Activated CD8-positive, alpha-beta T cell treated with anti-CD3 and anti-CD28 coated beads for 36 hours (primary cell): ENCODE data around the gene SOX21. TPM values are rescaled to one million over a fixed set of nuclear protein-coding genes. Genes with fewer than 3 reads are reported as not detected.
A peak's percentile ranks its signal among the peaks of the same experiment; 100 is the strongest.

Source experiments
- ATAC-seq: fragments of 200-7000 bp; cut with Tn5 transposase; one replicate; pipeline ENCODE4 v1.10.0; 2021; ENCODE audit warnings: mild to moderate bottlenecking, moderate library complexity
- CTCF ChIA-PET: fragments of 350-600 bp; sonication (Branson Sonifier 250); formaldehyde crosslinking; loops from one replicate; lab custom pipeline; 2021; ENCODE audit warnings: antibody characterized with exemption; lab: Charles Lee
- POLR2A ChIA-PET: fragments of 350-600 bp; sonication (Branson Sonifier 250); formaldehyde crosslinking; loops from one replicate; lab custom pipeline; 2021; ENCODE audit warnings: antibody characterized with exemption; lab: Charles Lee
- DNase-seq: peaks from one replicate; pipeline ENCODE4 v3.0.0-alpha.2; 2020
- H3K27ac Mint-ChIP-seq: one replicate; pipeline ENCODE4 v1.8.0; 2021; ENCODE audit warnings: mild to moderate bottlenecking, mixed read lengths
- H3K27me3 Mint-ChIP-seq: one replicate; pipeline ENCODE4 v1.8.0; 2021; ENCODE audit warnings: mixed read lengths
- H3K36me3 Mint-ChIP-seq: one replicate; pipeline ENCODE4 v1.8.0; 2021; ENCODE audit warnings: low read depth, mixed read lengths
- H3K4me1 Mint-ChIP-seq: one replicate; pipeline ENCODE4 v1.8.0; 2021; ENCODE audit warnings: low read depth, mixed read lengths
- H3K4me3 Mint-ChIP-seq: one replicate; pipeline ENCODE4 v1.8.0; 2021; ENCODE audit warnings: mild to moderate bottlenecking, moderate library complexity, mixed read lengths
- H3K9me3 Mint-ChIP-seq: one replicate; pipeline ENCODE4 v1.8.0; 2021; ENCODE audit warnings: mixed read lengths
- CTCF ChIP-seq: fragments of 200-600 bp; IDR thresholded peaks from one replicate; pipeline ENCODE4 v1.8.0; 2022; ENCODE audit warnings: antibody characterized with exemption, mild to moderate bottlenecking
- intact Hi-C: fragments of 100-400 bp; cut with micrococcal nuclease; formaldehyde crosslinking; loops from one replicate; pipeline ENCODE4 v1.10.0; 2022
- total RNA-seq, 2 experiments: library from RNA; stranded (reverse); gene quantifications; one replicate each; pipeline ENCODE4 v1.2.3, GENCODE V29; 2021

Gene SOX21
- total RNA-seq, 2 experiments from 2014 or later: not detected

GRCh38 chr13:94712812-94713560 is 641 bp upstream of the SOX21 start:
- peak overlapping the region; percentile 48 for H3K4me3 Mint-ChIP-seq
- DNase-seq (no peak), ATAC-seq (peak; percentile 31)
- no peaks in the 10 kb centered on the region for H3K9me3 Mint-ChIP-seq
- H3K4me1 Mint-ChIP-seq: peaks cover 18% of the 10 kb centered on the region
- H3K27me3 Mint-ChIP-seq: peaks cover 58% of the 10 kb centered on the region
- ChIA-PET CTCF (interaction anchor here (0.9 kb wide), 1 partner anchor 8 kb away, joined by 3 read pairs; no protein-coding TSS in a partner anchor), POLR2A (no interaction called here)
- intact Hi-C loops: no loop called here
- no peaks in the 10 kb centered on the region for H3K36me3 Mint-ChIP-seq
- no peak for TF ChIP-seq CTCF
- no peak overlapping the region for H3K27ac Mint-ChIP-seq

GRCh38 chr13:94711561-94712286 is 621 bp downstream of the SOX21 start:
- no peak overlapping the region for H3K27ac Mint-ChIP-seq
- peak; percentile 18 for ATAC-seq
- peak; percentile 35 for DNase-seq
- peaks cover 68% of the 10 kb centered on the region for H3K27me3 Mint-ChIP-seq
- POLR2A ChIA-PET: no interaction called here
- peak overlapping the region; percentile 48 for H3K4me3 Mint-ChIP-seq
- peaks cover 27% of the 10 kb centered on the region for H3K4me1 Mint-ChIP-seq
- no peak for TF ChIP-seq CTCF
- no peaks in the 10 kb centered on the region for H3K9me3 Mint-ChIP-seq
- H3K36me3 Mint-ChIP-seq: no peaks in the 10 kb centered on the region
- CTCF ChIA-PET: no interaction called here
- intact Hi-C loops: loop anchor here (2.0 kb wide), 1 partner anchor 51 kb away; no protein-coding TSS in a partner anchor

DNA sequence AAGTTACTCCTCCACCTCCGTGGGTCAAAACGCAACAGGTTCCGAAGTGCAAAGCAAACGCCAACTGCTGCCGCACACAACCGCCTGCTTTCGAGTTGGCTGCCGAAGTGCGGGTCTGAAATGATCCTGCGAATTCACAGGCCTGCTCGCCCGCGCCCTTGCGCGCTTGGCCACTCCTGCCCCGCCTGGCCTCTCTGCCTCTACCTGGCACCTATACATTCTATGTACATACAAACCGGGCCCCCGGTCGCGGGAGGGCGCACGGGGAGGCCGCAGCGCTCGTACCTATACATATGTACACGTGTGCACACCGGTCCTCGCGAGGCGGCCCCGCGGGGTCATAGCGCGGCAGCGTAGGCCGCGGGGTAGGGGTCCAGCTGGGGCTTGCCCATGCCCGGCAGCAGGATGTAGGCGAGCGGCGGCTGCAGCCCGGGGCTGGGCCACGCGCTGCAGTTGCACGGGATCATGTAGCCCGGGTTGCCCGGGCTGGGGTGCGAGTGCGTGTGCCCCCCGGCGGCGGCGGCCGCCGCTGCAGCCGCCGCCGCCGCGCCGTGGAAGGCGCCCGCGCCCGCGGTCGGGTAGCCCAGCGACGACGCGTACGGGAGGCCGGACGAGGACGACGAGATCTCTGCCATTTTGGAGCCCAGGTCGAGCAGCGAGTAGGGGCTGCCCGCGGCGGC is 1.3 kb downstream of the SOX21 start:
- no peaks in the 10 kb centered on the region for H3K9me3 Mint-ChIP-seq
- H3K36me3 Mint-ChIP-seq: no peaks in the 10 kb centered on the region
- TF ChIP-seq CTCF: no peak
- intact Hi-C loops: loop anchor here (2.0 kb wide), 1 partner anchor 50 kb away; no protein-coding TSS in a partner anchor
- peak; percentile 27 for DNase-seq
- POLR2A ChIA-PET: no interaction called here
- H3K4me1 Mint-ChIP-seq: peaks cover 27% of the 10 kb centered on the region
- peak overlapping the region; percentile 45 for H3K4me3 Mint-ChIP-seq
- CTCF ChIA-PET: interaction anchor here (1.4 kb wide), 1 partner anchor 37 kb away, joined by 7 read pairs; no protein-coding TSS in a partner anchor
- no peak overlapping the region for H3K27ac Mint-ChIP-seq
- peak; percentile 73 for ATAC-seq
- peaks cover 69% of the 10 kb centered on the region for H3K27me3 Mint-ChIP-seq

DNA sequence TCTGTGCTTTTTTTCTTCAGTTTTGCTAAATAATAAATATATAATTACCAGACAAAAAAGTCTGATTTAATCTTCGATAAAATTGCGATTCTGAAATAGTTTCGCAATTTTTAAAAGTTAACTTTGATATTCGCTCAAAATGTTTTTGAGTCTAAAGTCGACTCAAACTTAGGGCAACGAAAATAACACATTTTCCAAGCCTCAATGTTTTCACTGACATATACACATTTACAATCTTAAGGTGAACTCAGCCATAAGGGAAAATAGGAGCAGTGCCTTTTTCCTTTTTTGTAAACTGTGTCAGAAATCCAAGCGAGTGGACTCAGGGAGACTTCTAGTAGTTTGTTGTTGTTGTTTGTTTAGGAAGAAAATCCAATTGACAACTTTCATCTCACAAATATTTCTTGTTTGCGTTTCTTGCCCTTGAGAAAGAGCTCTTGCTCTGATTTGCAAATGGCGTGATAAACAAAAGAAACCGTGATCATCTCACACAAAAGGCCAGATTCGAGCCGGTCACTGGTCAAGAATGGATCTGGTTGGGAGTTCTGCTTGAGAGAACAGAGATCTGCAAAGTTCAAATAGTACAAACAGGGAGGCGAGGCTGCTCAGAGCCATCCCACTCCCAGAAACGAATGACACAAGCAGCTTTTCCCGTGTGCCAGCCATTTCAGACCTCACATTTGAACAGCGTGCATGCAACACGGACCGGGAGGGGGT is 2.1 kb downstream of the SOX21 start:
- TF ChIP-seq CTCF: no peak
- CTCF ChIA-PET: interaction anchor here (1.4 kb wide), 1 partner anchor 36 kb away, joined by 7 read pairs; no protein-coding TSS in a partner anchor
- DNase-seq (no peak), ATAC-seq (no peak)
- Mint-ChIP-seq H3K27me3 (peaks cover 73% of the 10 kb centered on the region), H3K36me3 (no peaks in the 10 kb centered on the region), H3K4me3 (peak overlapping the region; percentile 45), H3K9me3 (no peaks in the 10 kb centered on the region), H3K27ac (no peak overlapping the region), H3K4me1 (peaks cover 27% of the 10 kb centered on the region)
- POLR2A ChIA-PET: no interaction called here
- intact Hi-C loops: loop anchor here (2.0 kb wide), 1 partner anchor 49 kb away; no protein-coding TSS in a partner anchor
